Measurements from ENCODE around the gene GJB5.

GJB5 gene

DNA sequence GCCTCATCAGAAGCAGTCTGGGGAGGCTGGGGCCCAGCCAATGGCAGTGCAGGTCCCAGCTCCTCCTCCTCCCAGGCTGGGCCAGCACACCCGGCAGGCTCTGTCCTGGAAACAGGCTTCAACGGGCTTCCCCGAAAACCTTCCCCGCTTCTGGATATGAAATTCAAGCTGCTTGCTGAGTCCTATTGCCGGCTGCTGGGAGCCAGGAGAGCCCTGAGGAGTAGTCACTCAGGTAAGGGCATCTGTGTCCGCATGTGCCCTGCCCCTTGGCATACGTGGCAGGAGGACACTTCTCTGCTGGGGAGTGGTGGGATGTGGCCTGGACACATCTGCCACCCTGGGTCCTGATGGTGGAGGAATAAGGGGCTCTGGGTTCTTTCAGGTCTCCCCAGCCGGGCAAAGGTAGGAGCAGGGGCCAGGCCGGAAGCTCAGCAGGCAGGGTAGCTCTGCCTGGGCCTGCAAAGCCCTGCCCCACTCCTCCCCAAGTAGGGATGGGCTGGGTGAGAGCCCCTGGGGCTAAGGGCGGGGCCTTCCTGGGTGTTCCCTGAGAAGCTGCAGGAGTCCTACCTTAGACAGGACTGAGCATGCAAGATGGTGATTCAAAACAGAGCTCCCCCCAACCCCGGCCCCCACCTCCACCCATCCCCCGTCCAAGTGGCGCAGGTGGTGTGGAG is at the start of gene GJB5:
GJB5 (plus strand) TSS at position 84 of the 674 bp plus-strand sequence. CDS start 2,284 bp downstream, outside the sequence.
- H3K4me3 Mint-ChIP-seq = no peak within 1 kb of the TSS
- DNase-seq (no peak), ATAC-seq (replicated peaks) (no peak)
- H3K9me3 Mint-ChIP-seq = peaks cover 3% of the 10 kb centered on the region in 2 donors
- no peaks in the 10 kb centered on the region for H3K4me1 Mint-ChIP-seq
- H3K36me3 Mint-ChIP-seq = no peaks in the 10 kb centered on the region
- peaks cover 5 to 10% of the 10 kb centered on the region in 2 donors for H3K27me3 Mint-ChIP-seq
- H3K27ac Mint-ChIP-seq = no peak within 1 kb of the TSS

DNA sequence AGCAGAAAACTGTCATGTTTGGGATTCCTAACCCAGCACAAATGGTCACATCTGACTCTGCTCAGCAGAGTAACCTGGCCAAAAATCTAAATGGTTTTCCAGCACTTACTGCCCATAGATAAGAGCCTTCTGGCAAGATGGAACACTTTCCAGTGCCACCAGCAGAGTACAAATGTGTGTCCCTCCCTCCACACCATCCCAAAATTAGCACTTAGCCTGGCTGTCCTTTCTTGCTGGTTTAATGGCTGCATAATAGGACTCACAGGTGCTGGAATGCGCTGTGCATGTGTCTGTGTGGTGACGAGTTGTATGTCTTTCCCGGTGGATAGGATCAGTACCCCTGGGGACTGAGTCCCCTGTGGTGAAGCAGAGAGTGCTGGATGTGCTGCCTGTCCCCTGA is 49.8 kb upstream of the GJB5 start:
- peaks cover 12 to 25% of the 10 kb centered on the region in 2 donors for H3K27me3 Mint-ChIP-seq
- no peaks in the 10 kb centered on the region for H3K4me1 Mint-ChIP-seq
- DNase-seq (no peak), ATAC-seq (replicated peaks) (no peak)
- no peaks in the 10 kb centered on the region for H3K9me3 Mint-ChIP-seq
- H3K27ac Mint-ChIP-seq = no peak overlapping the region
- no peak overlapping the region for H3K4me3 Mint-ChIP-seq
- no peaks in the 10 kb centered on the region for H3K36me3 Mint-ChIP-seq

DNA sequence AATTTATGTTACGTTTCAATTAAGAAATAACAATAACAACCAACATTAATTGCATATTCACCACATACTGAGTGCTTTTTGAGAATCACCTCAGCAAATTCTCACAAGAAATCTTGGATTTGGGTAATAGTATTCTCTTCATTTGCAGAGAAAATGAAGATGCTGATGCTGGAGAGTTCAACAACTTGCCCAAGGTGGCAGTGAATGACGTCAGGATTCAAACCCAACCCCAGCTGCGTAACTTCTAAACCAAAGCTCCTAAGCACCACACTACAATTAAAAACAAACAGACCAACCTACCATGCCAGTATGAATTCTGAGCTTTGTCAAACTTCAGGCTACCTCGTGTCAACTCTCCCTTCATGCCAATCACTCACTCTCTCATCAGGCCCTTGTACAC is 46.7 kb upstream of the GJB5 start:
- no peaks in the 10 kb centered on the region for H3K36me3 Mint-ChIP-seq
- H3K27me3 Mint-ChIP-seq = peaks cover 17% of the 10 kb centered on the region in 2 donors
- no peaks in the 10 kb centered on the region for H3K4me1 Mint-ChIP-seq
- DNase-seq (no peak), ATAC-seq (replicated peaks) (no peak)
- no peak overlapping the region for H3K4me3 Mint-ChIP-seq
- no peak overlapping the region for H3K27ac Mint-ChIP-seq
- H3K9me3 Mint-ChIP-seq = no peaks in the 10 kb centered on the region

DNA sequence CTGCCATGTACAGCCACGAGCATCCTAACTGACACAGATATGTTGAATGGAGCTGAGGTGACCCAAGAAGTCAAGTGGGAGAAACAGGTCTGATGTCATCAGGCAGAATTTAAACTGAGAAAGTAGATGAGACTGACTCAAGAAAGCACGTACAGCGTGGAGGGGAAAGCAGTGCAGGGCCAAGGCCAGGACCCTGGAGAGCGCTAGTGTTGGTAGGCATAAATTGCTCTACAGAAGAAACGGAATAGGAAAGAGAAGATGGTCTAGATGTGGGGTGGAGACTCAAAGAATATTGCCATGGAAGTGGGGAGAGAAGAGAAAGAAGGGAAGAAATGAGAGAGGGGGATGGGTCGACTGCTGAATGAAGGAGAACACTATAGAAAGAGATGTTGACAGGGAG is 45.3 kb upstream of the GJB5 start:
- H3K9me3 Mint-ChIP-seq = no peaks in the 10 kb centered on the region
- DNase-seq (no peak), ATAC-seq (replicated peaks) (no peak)
- H3K27ac Mint-ChIP-seq = no peak overlapping the region
- H3K27me3 Mint-ChIP-seq = peaks cover 7 to 14% of the 10 kb centered on the region in 2 donors
- no peaks in the 10 kb centered on the region for H3K4me1 Mint-ChIP-seq
- no peaks in the 10 kb centered on the region for H3K36me3 Mint-ChIP-seq
- no peak overlapping the region for H3K4me3 Mint-ChIP-seq

DNA sequence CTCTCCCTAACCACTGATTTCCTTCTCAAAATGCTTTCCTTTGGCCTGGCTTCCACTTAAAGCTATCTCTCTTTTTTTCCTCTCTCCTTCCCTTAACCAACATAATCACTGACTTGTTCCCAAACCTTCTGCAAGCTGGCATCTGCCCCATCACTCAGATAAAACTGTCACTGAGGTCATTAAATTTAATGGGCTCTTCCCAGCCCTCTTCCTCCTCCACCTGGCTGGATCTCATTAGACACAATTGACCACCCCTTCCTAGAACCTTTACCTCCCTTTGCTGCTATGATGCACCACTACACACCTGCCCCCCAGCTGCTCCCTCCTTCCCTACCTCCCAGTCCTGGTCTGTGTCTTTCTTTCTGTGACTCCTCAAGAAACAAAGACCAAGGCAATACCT is 44.0 kb upstream of the GJB5 start:
- no peak for ATAC-seq (replicated peaks)
- H3K27ac Mint-ChIP-seq = no peak overlapping the region
- no peaks in the 10 kb centered on the region for H3K4me1 Mint-ChIP-seq

DNA sequence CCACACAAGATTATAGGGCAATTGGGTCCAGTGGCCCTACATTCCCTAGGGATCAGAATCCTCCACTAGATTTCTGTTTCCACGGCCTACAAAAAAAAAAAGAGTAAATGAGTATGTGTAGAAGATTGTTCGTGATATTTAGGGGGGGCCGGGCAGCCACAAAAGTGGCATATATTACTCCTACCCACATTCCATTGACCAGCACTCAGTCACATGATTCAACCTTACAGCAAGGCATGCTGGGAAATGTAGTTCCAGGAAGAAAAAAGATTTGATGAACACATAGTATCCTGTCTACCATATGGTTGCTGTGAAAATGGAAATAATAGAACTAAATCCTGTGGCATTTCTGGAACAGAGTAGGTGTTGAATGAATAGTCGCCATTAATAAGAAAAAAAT is 43.4 kb upstream of the GJB5 start:
- no peaks in the 10 kb centered on the region for H3K4me1 Mint-ChIP-seq
- H3K27ac Mint-ChIP-seq = no peak overlapping the region
- no peaks in the 10 kb centered on the region for H3K9me3 Mint-ChIP-seq

More for the DNA sequence above, 44.0 kb upstream of the GJB5 start:
- peaks cover 3 to 6% of the 10 kb centered on the region in 2 donors for H3K27me3 Mint-ChIP-seq
- no peak overlapping the region for H3K4me3 Mint-ChIP-seq
- H3K36me3 Mint-ChIP-seq = no peaks in the 10 kb centered on the region
- no peak for DNase-seq
- no peaks in the 10 kb centered on the region for H3K9me3 Mint-ChIP-seq

DNA sequence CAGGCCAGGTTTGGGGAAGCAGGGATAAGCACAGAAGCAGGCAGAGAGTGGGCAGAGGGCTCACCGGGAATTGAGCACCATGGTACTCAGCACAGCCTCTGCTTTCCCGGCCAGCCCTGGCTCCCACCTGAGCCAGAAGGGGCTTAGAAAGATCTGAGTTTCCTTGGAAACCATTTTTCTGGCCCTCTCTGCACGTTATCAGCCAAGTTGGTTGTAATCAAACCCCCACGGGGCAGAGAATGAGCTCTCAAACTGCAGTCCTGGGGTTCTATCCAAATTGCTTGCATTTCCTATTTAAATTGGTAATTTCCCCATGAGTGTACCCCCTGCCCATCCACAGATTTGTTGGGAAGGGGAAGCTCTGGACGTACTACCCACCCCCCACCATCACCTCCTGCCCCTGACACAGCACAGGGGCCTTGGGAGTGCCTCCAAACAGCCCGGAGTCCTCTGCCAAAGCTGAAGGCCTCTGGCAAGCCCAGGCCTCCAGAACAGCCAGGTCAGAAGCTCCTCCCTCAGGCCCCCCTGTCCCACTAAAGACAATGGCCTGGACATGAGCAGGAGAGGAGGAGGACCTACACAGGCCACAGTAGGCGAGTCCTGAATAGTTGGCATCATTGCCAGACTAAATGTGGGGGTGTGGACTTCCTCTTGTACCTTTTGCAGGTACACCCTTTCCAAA is 42.7 kb upstream of the GJB5 start:
- Mint-ChIP-seq H3K9me3 (no peaks in the 10 kb centered on the region), H3K4me3 (no peak overlapping the region), H3K36me3 (no peaks in the 10 kb centered on the region), H3K27me3 (peaks cover 0 to 9% of the 10 kb centered on the region in 2 donors), H3K4me1 (no peaks in the 10 kb centered on the region), H3K27ac (no peak overlapping the region)
- ATAC-seq (replicated peaks) (no peak), DNase-seq (no peak)

More for the DNA sequence above, 43.4 kb upstream of the GJB5 start:
- no peak for ATAC-seq (replicated peaks)
- H3K4me3 Mint-ChIP-seq = no peak overlapping the region
- DNase-seq = no peak
- no peaks in the 10 kb centered on the region for H3K36me3 Mint-ChIP-seq
- H3K27me3 Mint-ChIP-seq = peaks cover 0 to 6% of the 10 kb centered on the region in 2 donors

DNA sequence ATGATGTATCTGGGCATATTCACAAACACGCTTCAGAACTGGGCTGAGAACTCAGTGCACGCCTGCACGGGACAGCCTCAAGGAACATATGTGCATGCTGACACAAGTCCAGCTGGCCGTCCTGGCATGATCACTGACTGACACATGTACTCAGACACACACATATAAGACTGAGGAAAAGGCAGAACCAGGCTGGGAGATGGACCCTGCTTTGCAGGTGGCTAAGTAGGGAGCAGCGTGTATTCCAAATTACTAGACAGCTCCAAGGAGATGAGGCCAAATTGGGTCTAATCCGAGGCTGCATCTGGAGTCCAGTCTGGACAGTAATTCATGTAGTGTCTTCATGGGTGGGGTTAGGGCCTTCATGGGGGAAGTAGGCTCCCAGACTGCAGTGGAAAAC is 41.4 kb upstream of the GJB5 start:
- no peaks in the 10 kb centered on the region for H3K36me3 Mint-ChIP-seq
- peaks cover 3 to 6% of the 10 kb centered on the region in 2 donors for H3K9me3 Mint-ChIP-seq
- ATAC-seq (replicated peaks) (no peak), DNase-seq (no peak)
- H3K4me3 Mint-ChIP-seq = no peak overlapping the region
- no peaks in the 10 kb centered on the region for H3K4me1 Mint-ChIP-seq
- peaks cover 0 to 15% of the 10 kb centered on the region in 2 donors for H3K27me3 Mint-ChIP-seq
- no peak overlapping the region for H3K27ac Mint-ChIP-seq

DNA sequence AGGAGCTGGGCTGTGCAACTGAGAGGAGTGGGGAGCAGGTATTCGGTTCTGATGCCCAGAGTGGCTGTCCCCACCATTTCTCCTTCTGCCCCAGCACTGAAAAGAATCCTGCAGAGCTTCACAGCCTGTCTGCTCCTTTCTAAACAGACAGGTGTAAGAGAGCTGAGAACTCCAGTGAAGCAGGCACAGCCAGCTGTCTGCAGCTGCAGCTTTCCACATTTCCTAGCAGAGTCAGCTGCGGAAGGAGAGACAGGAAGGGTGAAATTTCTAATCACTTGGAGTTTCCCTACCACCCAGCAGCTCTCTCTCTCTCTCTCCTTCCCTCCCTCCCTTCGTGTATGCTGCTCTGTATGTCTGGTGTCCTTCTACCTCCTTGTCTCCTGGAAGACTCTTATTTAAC is 40.5 kb upstream of the GJB5 start:
- H3K27ac Mint-ChIP-seq = no peak overlapping the region
- H3K27me3 Mint-ChIP-seq = peaks cover 0 to 21% of the 10 kb centered on the region in 2 donors
- no peak for DNase-seq
- H3K9me3 Mint-ChIP-seq = peaks cover 3 to 6% of the 10 kb centered on the region in 2 donors
- no peak for ATAC-seq (replicated peaks)
- H3K36me3 Mint-ChIP-seq = no peaks in the 10 kb centered on the region
- H3K4me3 Mint-ChIP-seq = no peak overlapping the region
- H3K4me1 Mint-ChIP-seq = no peaks in the 10 kb centered on the region

DNA sequence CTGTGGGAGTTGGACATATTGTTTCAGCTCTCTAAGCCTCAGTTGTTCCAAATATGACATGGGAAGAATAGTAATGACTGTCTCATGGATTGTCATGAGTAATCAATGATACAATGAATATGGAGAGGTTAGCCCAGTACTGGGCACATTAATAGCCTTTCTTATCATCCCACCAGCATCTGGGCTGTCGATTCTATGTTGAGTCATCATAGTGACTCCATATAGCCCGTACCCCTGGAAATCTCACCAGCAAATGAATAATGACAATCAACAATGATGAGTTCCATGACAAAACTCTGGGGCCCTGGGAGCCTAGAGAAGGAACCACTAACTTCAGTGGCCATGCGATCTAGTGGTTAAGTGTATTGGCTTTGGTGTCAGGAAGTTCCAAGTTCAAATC is 39.7 kb upstream of the GJB5 start:
- H3K9me3 Mint-ChIP-seq = peaks cover 3 to 6% of the 10 kb centered on the region in 2 donors
- no peak for ATAC-seq (replicated peaks)

DNA sequence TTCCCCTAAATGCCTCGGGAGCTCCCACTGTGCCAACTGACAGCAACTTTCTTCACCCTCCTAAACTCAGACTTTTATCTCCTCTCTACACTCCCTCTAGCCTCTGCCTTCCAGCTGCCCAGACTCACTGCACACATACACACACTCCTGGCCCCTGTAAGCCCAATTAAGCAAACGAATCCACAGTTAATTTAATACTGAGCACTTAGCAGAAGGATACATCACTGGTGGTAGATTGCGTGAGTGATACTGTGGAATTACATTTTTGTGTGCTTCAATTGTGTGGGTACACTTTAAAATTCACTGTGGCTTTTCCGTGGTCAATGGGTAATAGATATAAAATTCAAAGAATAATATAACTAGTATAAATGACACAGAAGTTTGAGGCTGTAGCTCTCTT is 33.6 kb upstream of the GJB5 start:
- H3K9me3 Mint-ChIP-seq = peaks cover 3 to 6% of the 10 kb centered on the region in 2 donors
- H3K4me1 Mint-ChIP-seq = no peaks in the 10 kb centered on the region
- H3K4me3 Mint-ChIP-seq = no peak overlapping the region
- H3K27ac Mint-ChIP-seq = no peak overlapping the region
- no peak for DNase-seq
- no peaks in the 10 kb centered on the region for H3K36me3 Mint-ChIP-seq
- no peak for ATAC-seq (replicated peaks)
- peaks cover 26 to 46% of the 10 kb centered on the region in 2 donors for H3K27me3 Mint-ChIP-seq

More for the DNA sequence above, 39.7 kb upstream of the GJB5 start:
- Mint-ChIP-seq H3K27ac (no peak overlapping the region), H3K27me3 (peaks cover 0 to 29% of the 10 kb centered on the region in 2 donors), H3K4me3 (no peak overlapping the region), H3K36me3 (no peaks in the 10 kb centered on the region), H3K4me1 (no peaks in the 10 kb centered on the region)
- no peak for DNase-seq

DNA sequence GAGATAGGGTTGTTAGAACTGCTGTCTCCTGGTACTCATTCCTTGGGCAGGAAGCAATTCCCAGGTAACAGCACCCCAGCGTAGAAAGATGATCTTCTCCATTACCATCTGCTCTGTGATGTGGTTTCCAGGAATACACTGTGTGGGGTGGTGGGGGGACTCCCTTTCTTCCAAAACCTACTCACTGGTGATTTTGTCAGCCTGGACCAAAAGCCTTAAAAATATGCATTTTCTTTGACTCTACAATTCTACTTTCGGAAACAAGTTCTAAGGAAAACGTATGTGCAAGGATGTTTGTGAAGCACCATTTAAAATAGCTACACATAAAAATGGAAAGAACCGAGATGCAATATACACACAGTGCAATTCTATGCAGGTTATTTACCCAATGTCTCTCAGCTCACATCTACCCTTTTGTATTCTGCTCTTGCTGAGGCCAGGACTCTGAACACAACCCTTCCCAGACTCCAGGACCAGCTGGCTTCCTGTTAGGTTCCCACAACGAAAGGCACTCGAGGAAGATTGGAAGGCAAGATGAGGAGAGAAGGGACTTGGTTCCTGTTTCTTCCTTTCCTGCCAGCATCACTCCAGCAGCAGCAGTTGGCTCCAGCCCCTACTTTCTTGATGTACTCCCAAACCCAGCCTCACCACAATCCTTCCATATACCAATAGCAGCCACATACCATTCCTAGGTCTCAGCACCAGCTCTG is 33.0 kb upstream of the GJB5 start:
- Mint-ChIP-seq H3K4me1 (no peaks in the 10 kb centered on the region), H3K36me3 (no peaks in the 10 kb centered on the region), H3K9me3 (peaks cover 3 to 6% of the 10 kb centered on the region in 2 donors), H3K27me3 (peaks cover 26 to 45% of the 10 kb centered on the region in 2 donors), H3K27ac (no peak overlapping the region), H3K4me3 (no peak overlapping the region)
- no peak for DNase-seq
- no peak for ATAC-seq (replicated peaks)

DNA sequence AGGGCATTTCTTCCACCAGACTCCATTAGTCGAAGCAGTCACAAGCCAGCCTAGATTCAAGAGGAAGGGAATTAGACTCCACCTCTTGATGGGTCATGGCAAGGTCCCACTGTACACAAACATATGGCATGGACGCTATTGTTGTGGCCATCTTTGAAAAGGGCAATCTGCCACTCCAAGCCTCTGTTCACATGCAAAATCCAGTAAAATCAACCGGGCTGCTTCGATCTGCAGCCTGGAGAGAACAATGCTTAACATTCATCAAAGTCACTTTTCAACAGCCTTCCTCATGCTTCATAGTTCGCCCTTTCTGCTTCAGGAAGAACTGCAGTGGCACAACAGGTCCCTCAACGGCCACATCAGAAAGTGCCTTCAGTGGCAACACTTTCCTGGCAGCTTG is 28.0 kb upstream of the GJB5 start:
- H3K27me3 Mint-ChIP-seq = peaks cover 27 to 32% of the 10 kb centered on the region in 2 donors
- no peak for DNase-seq

DNA sequence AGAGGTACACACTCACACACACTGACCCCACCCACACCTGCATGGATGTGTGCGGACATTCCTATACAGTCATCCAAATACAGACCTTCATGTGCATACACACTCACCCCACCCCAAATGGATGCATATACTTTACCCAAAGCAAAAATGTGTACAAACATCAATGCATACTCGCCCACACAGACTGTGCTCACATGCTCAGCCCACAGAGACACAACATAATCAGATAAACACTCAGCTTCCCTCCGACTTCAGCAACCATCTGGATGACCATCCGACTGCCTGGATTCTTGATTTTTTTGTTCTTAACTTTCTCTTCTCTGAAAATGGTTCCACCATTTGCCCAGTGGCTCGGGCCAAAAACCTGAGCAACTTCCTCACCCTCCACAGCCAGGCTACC is 24.4 kb upstream of the GJB5 start:
- no peak for ATAC-seq (replicated peaks)
- H3K4me3 Mint-ChIP-seq = no peak overlapping the region

More for the DNA sequence above, 28.0 kb upstream of the GJB5 start:
- H3K9me3 Mint-ChIP-seq = no peaks in the 10 kb centered on the region
- H3K27ac Mint-ChIP-seq = no peak overlapping the region
- no peaks in the 10 kb centered on the region for H3K36me3 Mint-ChIP-seq
- H3K4me1 Mint-ChIP-seq = no peaks in the 10 kb centered on the region
- no peak for ATAC-seq (replicated peaks)
- no peak overlapping the region for H3K4me3 Mint-ChIP-seq

More for the DNA sequence above, 24.4 kb upstream of the GJB5 start:
- Mint-ChIP-seq H3K36me3 (no peaks in the 10 kb centered on the region), H3K9me3 (no peaks in the 10 kb centered on the region), H3K27me3 (peaks cover 17 to 21% of the 10 kb centered on the region in 2 donors), H3K27ac (no peak overlapping the region), H3K4me1 (no peaks in the 10 kb centered on the region)
- no peak for DNase-seq

Data from stimulated activated naive B cell treated with anti-CD40 and anti-IgM and Interleukin-4, amounts not matched to agents 10 μg/mL and 1 μg/mL and 100 μg/mL, for 72 hours (primary cell).